ENCODE results near the gene INPP4A. TPM values are rescaled to one million over a fixed set of nuclear protein-coding genes. Genes with fewer than 3 reads are reported as not detected.

The INPP4A gene
- total RNA-seq, 4 donors from 2014 or later = 22.8 to 35.8 (median 25.4) TPM

- H3K27ac ChIP-seq = peak overlapping the region; percentile 73 to 80 (median 74)
- 46 to 62% methylated on average over 4 to 6 of the region's 6 CpGs for WGBS, 2 donors (ENCODE audit: low coverage in 1 of 2)
- in situ Hi-C loops (cut with MboI; ENCODE audit: low pct_ligation_motif_present in 1 of 4, low pct_unique_long_range_greater_than_20kb in 1 of 4, low sequenced_read_pairs in 3 of 4) (no loop called here), intact Hi-C loops (cut with DNase I; ENCODE audit: low total_unique reads) (no loop called here)
- no peak for TF ChIP-seq EP300 (IDR thresholded peaks at IDR 0.05; ENCODE audit: low read depth)
- no peak for TF ChIP-seq POLR2AphosphoS5 (IDR thresholded peaks at IDR 0.05)
- TF ChIP-seq POLR2A (IDR thresholded peaks at IDR 0.05) = no peak
- TF ChIP-seq CTCF (IDR thresholded peaks at IDR 0.05) = no peak
- no peaks in the 10 kb centered on the region for H3K27me3 ChIP-seq
- H3K36me3 ChIP-seq = no peaks in the 10 kb centered on the region
- no peak overlapping the region for H3K4me3 ChIP-seq
- no peak for DNase-seq
- no peaks in the 10 kb centered on the region for H3K9me3 ChIP-seq
- peaks cover 24 to 72% (median 41%) of the 10 kb centered on the region in 4 donors for H3K4me1 ChIP-seq
These were observed 10.0 kb downstream of the INPP4A start for GRCh38 chr2:98454500-98455235.

GRCh38 chr2:98455494-98455976 lies 10.9 kb downstream of the INPP4A start:
- no peak overlapping the region for H3K4me3 ChIP-seq
- H3K27ac ChIP-seq = peak overlapping the region; percentile 73 to 80 (median 74)
- no peak for DNase-seq
- TF ChIP-seq POLR2AphosphoS5 (IDR thresholded peaks at IDR 0.05) (peak in 2 of 3 donors; percentile 35 to 53), CTCF (IDR thresholded peaks at IDR 0.05) (no peak)
- no peaks in the 10 kb centered on the region for H3K27me3 ChIP-seq
- in situ Hi-C loops (cut with MboI; ENCODE audit: low pct_ligation_motif_present in 1 of 4, low pct_unique_long_range_greater_than_20kb in 1 of 4, low sequenced_read_pairs in 3 of 4) (no loop called here), intact Hi-C loops (cut with DNase I; ENCODE audit: low total_unique reads) (no loop called here)
- H3K36me3 ChIP-seq = no peaks in the 10 kb centered on the region
- 42 to 56% methylated on average over 2 to 4 of the region's 4 CpGs for WGBS, 2 donors (ENCODE audit: low coverage in 1 of 2)
- H3K9me3 ChIP-seq = no peaks in the 10 kb centered on the region
- peaks cover 26 to 72% (median 44%) of the 10 kb centered on the region in 4 donors for H3K4me1 ChIP-seq

GRCh38 chr2:98457045-98457696 lies 12.5 kb downstream of the INPP4A start:
- DNase-seq = no peak
- intact Hi-C loops (cut with DNase I; ENCODE audit: low total_unique reads) (no loop called here), in situ Hi-C loops (cut with MboI; ENCODE audit: low pct_ligation_motif_present in 1 of 4, low pct_unique_long_range_greater_than_20kb in 1 of 4, low sequenced_read_pairs in 3 of 4) (no loop called here)
- H3K27ac ChIP-seq = peak overlapping the region in 3 of 4 donors; percentile 73 to 80 (median 74)
- H3K36me3 ChIP-seq = no peaks in the 10 kb centered on the region
- 59 to 72% methylated on average over 3 to 4 of the region's 4 CpGs for WGBS, 2 donors (ENCODE audit: low coverage in 1 of 2)
- no peaks in the 10 kb centered on the region for H3K9me3 ChIP-seq
- peaks cover 23 to 74% (median 50%) of the 10 kb centered on the region in 4 donors for H3K4me1 ChIP-seq
- H3K4me3 ChIP-seq = no peak overlapping the region
- no peaks in the 10 kb centered on the region for H3K27me3 ChIP-seq
- TF ChIP-seq CTCF (IDR thresholded peaks at IDR 0.05) = no peak
- no peak for TF ChIP-seq POLR2A (IDR thresholded peaks at IDR 0.05)
- TF ChIP-seq EP300 (IDR thresholded peaks at IDR 0.05; ENCODE audit: low read depth) = peak; percentile 24
- peak in 1 of 3 donors; percentile 11 for TF ChIP-seq POLR2AphosphoS5 (IDR thresholded peaks at IDR 0.05)

- intact Hi-C loops (cut with DNase I; ENCODE audit: low total_unique reads) (no loop called here), in situ Hi-C loops (cut with MboI; ENCODE audit: low pct_ligation_motif_present in 1 of 4, low pct_unique_long_range_greater_than_20kb in 1 of 4, low sequenced_read_pairs in 3 of 4) (no loop called here)
- H3K4me3 ChIP-seq = no peak overlapping the region
- no peak for DNase-seq
- H3K4me1 ChIP-seq = peaks cover 23 to 68% (median 48%) of the 10 kb centered on the region in 4 donors
- H3K36me3 ChIP-seq = no peaks in the 10 kb centered on the region
- H3K9me3 ChIP-seq = no peaks in the 10 kb centered on the region
- TF ChIP-seq POLR2AphosphoS5 (IDR thresholded peaks at IDR 0.05) (no peak), EP300 (IDR thresholded peaks at IDR 0.05; ENCODE audit: low read depth) (no peak), CTCF (IDR thresholded peaks at IDR 0.05) (no peak), POLR2A (IDR thresholded peaks at IDR 0.05) (no peak)
- WGBS, 2 donors (ENCODE audit: low coverage in 1 of 2) = 82 to 86% methylated on average over 2 to 4 of the region's 4 CpGs
- peak overlapping the region in 2 of 4 donors; percentile 5 to 80 for H3K27ac ChIP-seq
- no peaks in the 10 kb centered on the region for H3K27me3 ChIP-seq
These were observed 13.5 kb downstream of the INPP4A start for GRCh38 chr2:98458207-98458606.
